Keratinocyte (primary cell): ENCODE data around the gene CREG1. TPM values are rescaled to one million over a fixed set of nuclear protein-coding genes. Genes with fewer than 3 reads are reported as not detected.

Experiments
- DNase-seq: peaks from one replicate; pipeline ENCODE4 v3.0.0-alpha.2; 2011; ENCODE audit warnings: low read depth, missing footprints, low spot score
- FAIRE-seq: peaks from 2 replicates; lab custom pipeline; 2011; peaks lifted over from hg19 to GRCh38; lab: Jason Lieb, UNC
- H2AFZ ChIP-seq: 2 replicates; pipeline ENCODE4 v1.6.0; 2012; ENCODE audit warnings: low read length, control low read depth, inconsistent platforms; ENCODE audit not compliant: control insufficient read depth
- H3K27ac ChIP-seq: 2 replicates; pipeline ENCODE4 v1.5.1; 2011; ENCODE audit warnings: low read length; ENCODE audit not compliant: control insufficient read depth, insufficient read depth
- H3K27me3 ChIP-seq: 3 replicates; pipeline ENCODE4 v1.6.0; 2011; ENCODE audit warnings: low read length; ENCODE audit not compliant: control insufficient read depth, insufficient read depth; ENCODE audit errors: extremely low read depth
- H3K36me3 ChIP-seq, 2 experiments: 2 replicates in 1 of 2; 3 replicates in 1 of 2; pipeline ENCODE4 v1.5.1; 2011; ENCODE audit warnings: low read length in 2 of 2, mild to moderate bottlenecking in 1 of 2; ENCODE audit not compliant: control insufficient read depth in 2 of 2, insufficient read depth in 2 of 2; ENCODE audit errors: extremely low read depth in 1 of 2
- H3K4me1 ChIP-seq: 3 replicates; pipeline ENCODE4 v1.5.1; 2011; ENCODE audit warnings: low read length; ENCODE audit not compliant: control insufficient read depth, insufficient read depth; ENCODE audit errors: extremely low read depth
- H3K4me2 ChIP-seq: 3 replicates; pipeline ENCODE4 v1.6.0; 2011; ENCODE audit warnings: low read depth, low read length; ENCODE audit not compliant: control insufficient read depth, insufficient read depth; ENCODE audit errors: extremely low read depth
- H3K4me3 ChIP-seq, 3 experiments: fragments of 200-600 bp in 1 of 3; sonication (generic) in 1 of 3; 2 replicates in 2 of 3; 3 replicates in 1 of 3; pipeline ENCODE4 v1.5.1; 2011 to 2016; ENCODE audit warnings: low read length in 3 of 3, mild to moderate bottlenecking in 3 of 3, control low read depth in 2 of 3, inconsistent platforms in 1 of 3, low read depth in 1 of 3, mixed read lengths in 1 of 3, mixed run types in 1 of 3, moderate library complexity in 1 of 3; ENCODE audit not compliant: control insufficient read depth in 2 of 3, insufficient read depth in 2 of 3; ENCODE audit errors: extremely low read depth in 1 of 3
- H3K79me2 ChIP-seq: 2 replicates; pipeline ENCODE4 v1.6.0; 2012; ENCODE audit warnings: low read length; ENCODE audit not compliant: control insufficient read depth, insufficient read depth
- H3K9ac ChIP-seq: 3 replicates; pipeline ENCODE4 v1.6.0; 2011; ENCODE audit warnings: low read length; ENCODE audit not compliant: control insufficient read depth, insufficient read depth; ENCODE audit errors: extremely low read depth
- H3K9me1 ChIP-seq: 3 replicates; pipeline ENCODE4 v1.6.0; 2011; ENCODE audit warnings: low read length; ENCODE audit not compliant: control insufficient read depth, insufficient read depth; ENCODE audit errors: extremely low read depth
- H3K9me3 ChIP-seq: 2 replicates; pipeline ENCODE4 v1.5.1; 2012; ENCODE audit warnings: low read depth, low read length; ENCODE audit not compliant: control insufficient read depth
- H4K20me1 ChIP-seq: 3 replicates; pipeline ENCODE4 v1.6.0; 2011; ENCODE audit warnings: low read length; ENCODE audit not compliant: control insufficient read depth, insufficient read depth; ENCODE audit errors: extremely low read depth
- CTCF ChIP-seq, 3 experiments: IDR thresholded peaks in 1 of 3; conservative IDR thresholded peaks in 1 of 3; optimal IDR thresholded peaks in 1 of 3; 2 replicates in 2 of 3; 3 replicates in 1 of 3; pipeline versions ENCODE3 to v1.5.1; 2011; ENCODE audit warnings: low read length in 3 of 3, mild to moderate bottlenecking in 3 of 3, moderate library complexity in 2 of 3, control low read depth in 1 of 3, inconsistent platforms in 1 of 3; ENCODE audit not compliant: insufficient read depth in 2 of 3; ENCODE audit errors: extremely low read depth in 1 of 3
- EZH2 ChIP-seq: IDR thresholded peaks from one replicate; pipeline ENCODE4 v1.6.1; 2012; ENCODE audit warnings: inconsistent platforms, mild to moderate bottlenecking, low read length, moderate library complexity
- dilution Hi-C: fragments of 300-500 bp; cut with MboI; formaldehyde crosslinking; loops from one replicate; pipeline ENCODE4 v1.7.0; 2020; ENCODE audit warnings: low sequenced_read_pairs; ENCODE audit not compliant: extremely low pct_ligation_motif_present
- polyA plus RNA-seq, 5 experiments: library from polyadenylated mRNA; depleted of rRNA in 3 of 5; stranded (reverse) in 3 of 5; stranded (forward) in 1 of 5; unstranded in 1 of 5; fragments of >200 nt; gene quantifications; 1 replicate in 1 of 5; 2 replicates in 3 of 5; 3 replicates in 1 of 5; pipeline versions ENCODE4 v1.2.1 to v1.2.3, GENCODE V29; 2011 to 2012; ENCODE audit warnings: missing spikeins in 2 of 5, low read depth in 1 of 5, low replicate concordance in 1 of 5

The CREG1 gene
- polyA plus RNA-seq, 1 donor (not counting 4 experiments of a cell fraction or from before 2014, with no cell fraction given): 68.8 TPM

GRCh38 chr1:167510244-167510643 is 43.3 kb downstream of the CREG1 start:
- H3K36me3 ChIP-seq: no peaks in the 10 kb centered on the region
- no peaks in the 10 kb centered on the region for H3K9me3 ChIP-seq
- no peak for DNase-seq
- H3K79me2 ChIP-seq: no peaks in the 10 kb centered on the region
- H3K4me2 ChIP-seq: no peak overlapping the region
- H3K27me3 ChIP-seq: peaks cover 7% of the 10 kb centered on the region
- no peak overlapping the region for H2AFZ ChIP-seq
- H3K27ac ChIP-seq: no peak overlapping the region
- TF ChIP-seq EZH2: no peak
- dilution Hi-C loops: loop anchor here (25.0 kb wide), 1 partner anchor 448 kb away; no protein-coding TSS in a partner anchor
- no peak overlapping the region for H3K4me3 ChIP-seq
- H4K20me1 ChIP-seq: no peaks in the 10 kb centered on the region
- FAIRE-seq: no peak
- no peaks in the 10 kb centered on the region for H3K4me1 ChIP-seq
- H3K9me1 ChIP-seq: no peaks in the 10 kb centered on the region
- no peak overlapping the region for H3K9ac ChIP-seq

GRCh38 chr1:167509587-167509986 is 44.0 kb downstream of the CREG1 start:
- dilution Hi-C loops: loop anchor here (25.0 kb wide), 1 partner anchor 447 kb away; no protein-coding TSS in a partner anchor
- no peaks in the 10 kb centered on the region for H3K9me1 ChIP-seq
- no peaks in the 10 kb centered on the region for H3K36me3 ChIP-seq
- DNase-seq: no peak
- no peak overlapping the region for H2AFZ ChIP-seq
- H3K4me2 ChIP-seq: no peak overlapping the region
- H3K79me2 ChIP-seq: no peaks in the 10 kb centered on the region
- FAIRE-seq: no peak
- no peak overlapping the region for H3K4me3 ChIP-seq
- H4K20me1 ChIP-seq: no peaks in the 10 kb centered on the region
- no peak overlapping the region for H3K27ac ChIP-seq
- TF ChIP-seq CTCF (optimal IDR thresholded peaks at IDR 0.05 in 1 of 3, IDR thresholded peaks at IDR 0.05 in 1 of 3, conservative IDR thresholded peaks at IDR 0.05 in 1 of 3; ENCODE audit: extremely low read depth in 1 of 3, insufficient read depth in 2 of 3, low read length in 3 of 3) (no peak), EZH2 (no peak)
- no peaks in the 10 kb centered on the region for H3K4me1 ChIP-seq
- H3K9me3 ChIP-seq: no peaks in the 10 kb centered on the region
- H3K27me3 ChIP-seq: peaks cover 7% of the 10 kb centered on the region
- H3K9ac ChIP-seq: no peak overlapping the region

GRCh38 chr1:167507719-167508118 is 45.8 kb downstream of the CREG1 start:
- H3K9me1 ChIP-seq: no peaks in the 10 kb centered on the region
- dilution Hi-C loops: loop anchor here (25.0 kb wide), 1 partner anchor 445 kb away; no protein-coding TSS in a partner anchor

More at GRCh38 chr1:167507719-167508118, 45.8 kb downstream of the CREG1 start:
- FAIRE-seq (no peak), DNase-seq (no peak)
- H4K20me1 ChIP-seq: no peaks in the 10 kb centered on the region
- H3K27me3 ChIP-seq: peaks cover 14% of the 10 kb centered on the region
- H3K4me1 ChIP-seq: no peaks in the 10 kb centered on the region
- no peak overlapping the region for H3K4me2 ChIP-seq
- no peaks in the 10 kb centered on the region for H3K79me2 ChIP-seq
- H2AFZ ChIP-seq: no peak overlapping the region
- H3K9ac ChIP-seq: no peak overlapping the region
- H3K27ac ChIP-seq: no peak overlapping the region
- no peaks in the 10 kb centered on the region for H3K9me3 ChIP-seq
- H3K4me3 ChIP-seq: no peak overlapping the region
- no peaks in the 10 kb centered on the region for H3K36me3 ChIP-seq
- TF ChIP-seq EZH2 (no peak), CTCF (optimal IDR thresholded peaks at IDR 0.05 in 1 of 3, IDR thresholded peaks at IDR 0.05 in 1 of 3, conservative IDR thresholded peaks at IDR 0.05 in 1 of 3; ENCODE audit: extremely low read depth in 1 of 3, insufficient read depth in 2 of 3, low read length in 3 of 3) (no peak)
